Measurements from ENCODE around the gene TMEM203.

The TMEM203 gene

DNA sequence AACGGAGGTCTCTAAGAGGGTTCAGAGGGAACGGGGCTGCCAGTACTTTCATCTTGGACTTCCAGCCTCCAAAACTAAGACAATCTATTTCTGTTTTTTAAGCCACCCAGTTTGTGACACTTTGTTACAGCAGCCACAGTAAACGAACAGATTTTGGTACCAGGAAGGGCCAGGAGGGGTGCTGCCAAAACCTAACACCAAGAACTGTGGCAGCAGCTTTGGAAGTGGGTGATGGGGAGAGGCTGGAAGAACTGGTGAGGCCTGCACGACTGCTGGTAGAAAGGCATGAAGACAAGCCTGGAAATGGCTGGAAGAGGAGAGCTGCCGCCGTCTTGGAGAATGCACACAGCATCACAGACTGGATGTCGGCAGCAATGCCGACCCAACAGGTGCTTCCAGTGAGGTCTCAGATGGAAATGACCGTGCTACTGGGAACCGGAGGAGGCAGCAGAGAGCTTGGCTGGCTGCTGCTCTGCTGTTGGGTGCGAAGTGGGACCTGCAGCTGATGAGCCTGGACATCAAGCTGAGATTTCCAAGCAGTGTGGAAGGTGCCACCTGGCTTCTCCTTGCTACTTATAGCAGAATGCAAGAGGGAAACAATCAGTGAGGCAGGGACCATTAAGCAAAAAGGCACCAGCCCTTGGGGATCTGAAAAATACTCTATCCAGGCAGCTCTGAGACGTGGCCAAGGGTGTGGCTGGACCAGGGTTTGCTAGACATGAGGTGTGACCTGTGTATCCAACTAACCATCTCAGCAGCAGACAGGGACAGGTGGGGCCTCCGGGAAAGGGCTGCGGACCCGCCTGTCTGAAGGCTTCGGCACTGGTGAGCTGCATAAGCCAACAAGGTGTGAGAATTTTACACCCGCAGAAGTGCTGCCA lies 28.9 kb downstream of the TMEM203 start:
- DNase-seq = no peak

DNA sequence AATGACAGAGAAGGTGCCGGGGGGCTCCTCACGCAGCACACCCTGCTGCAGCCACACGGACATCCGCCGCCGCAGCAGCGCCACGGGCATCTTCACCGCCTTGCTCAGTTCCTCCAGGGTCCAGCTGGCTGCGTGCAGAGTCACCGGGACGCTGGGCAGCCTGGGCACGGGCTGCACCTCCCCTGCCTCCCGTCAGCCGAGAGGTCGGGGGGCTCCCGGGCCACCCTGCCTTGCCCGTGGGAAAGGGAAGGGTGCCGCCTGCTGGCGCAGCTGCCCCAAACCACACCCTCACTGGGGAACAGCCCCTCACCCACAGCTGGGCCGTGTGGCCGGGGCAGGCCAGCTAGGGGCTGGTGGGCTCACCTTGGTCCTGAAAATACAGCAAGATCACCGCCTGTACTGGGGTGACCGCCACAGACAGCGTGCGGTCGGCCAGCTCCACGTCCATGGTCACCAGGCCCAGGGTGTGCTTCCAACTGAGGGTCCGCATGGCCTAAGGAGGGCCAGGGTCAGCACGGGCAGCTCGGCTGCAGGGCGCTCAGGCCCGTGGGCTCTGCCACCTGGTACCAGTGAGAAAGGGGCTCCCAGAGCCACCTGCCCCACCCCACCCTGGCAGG lies 30.0 kb downstream of the TMEM203 start:
- no peak for DNase-seq

DNA sequence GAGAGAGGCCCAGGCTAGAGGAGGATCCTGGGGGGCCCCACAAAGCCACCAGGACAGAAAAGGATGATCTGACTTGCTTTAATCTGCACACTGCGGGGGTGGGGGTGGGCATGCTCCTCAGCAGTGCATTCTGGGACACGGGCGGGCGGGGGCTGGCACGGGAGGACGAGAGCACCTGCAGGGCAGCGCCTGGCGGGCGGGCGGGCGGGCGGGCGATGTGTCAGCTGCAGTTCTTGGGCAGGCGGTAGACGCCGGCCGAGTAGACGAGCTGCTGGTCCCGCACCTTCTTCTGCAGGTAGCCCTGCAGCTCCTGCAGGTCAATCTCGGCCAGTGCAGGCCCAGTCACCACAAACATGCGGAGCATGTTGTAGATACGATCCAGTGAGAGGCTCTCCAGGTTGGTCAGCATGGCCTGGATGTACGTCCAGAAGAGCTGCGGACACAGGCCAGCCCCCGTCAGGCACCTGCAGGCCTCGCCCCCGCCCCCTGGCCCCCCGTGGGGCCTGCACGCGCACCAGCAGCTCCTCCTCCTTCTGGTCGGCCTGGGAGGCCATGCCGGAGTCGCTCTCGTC lies 30.6 kb downstream of the TMEM203 start:
- no peak for DNase-seq

DNA sequence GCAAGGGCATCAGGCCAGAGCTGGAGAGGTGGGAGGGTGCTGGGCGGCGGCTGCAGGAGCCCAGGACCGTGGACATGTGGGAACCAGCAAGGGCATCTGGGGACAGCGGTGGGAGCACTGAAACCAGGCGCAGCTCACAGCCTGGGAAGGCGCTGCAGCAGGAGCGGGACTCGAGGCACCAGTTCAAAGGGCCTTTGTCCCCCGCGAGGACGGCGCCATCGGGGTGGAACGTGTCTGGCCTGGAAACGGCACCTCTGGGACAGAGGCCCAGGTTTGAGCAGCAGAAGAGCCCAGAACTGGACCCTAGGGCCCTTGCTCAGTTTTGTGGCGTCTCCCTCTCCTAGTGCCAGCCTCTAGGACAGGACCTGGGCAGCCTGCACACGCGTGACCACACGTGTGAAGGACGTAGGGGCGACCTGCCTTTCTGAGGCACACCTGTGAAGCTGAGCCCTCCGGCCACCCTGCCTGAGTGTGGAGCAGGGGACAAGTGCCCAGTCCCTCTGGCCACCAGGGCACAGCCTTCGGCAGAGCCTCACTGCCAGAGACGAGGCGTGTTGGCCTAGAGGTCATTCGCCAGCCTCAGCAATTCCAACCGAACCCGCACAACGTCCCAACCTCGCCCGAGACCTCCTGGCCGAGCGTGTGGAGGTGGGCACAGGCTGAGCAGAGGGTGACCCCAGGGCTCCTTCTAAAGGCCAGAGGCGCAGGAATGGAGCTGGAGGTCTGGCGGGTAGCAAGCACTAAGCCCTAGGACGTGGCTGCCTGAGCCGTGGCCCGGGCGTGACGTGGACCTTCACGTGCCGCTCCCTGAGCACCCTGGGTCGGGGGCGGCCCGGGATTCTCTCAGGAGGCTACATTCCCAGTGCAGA lies 31.4 kb downstream of the TMEM203 start:
- DNase-seq = no peak

DNA sequence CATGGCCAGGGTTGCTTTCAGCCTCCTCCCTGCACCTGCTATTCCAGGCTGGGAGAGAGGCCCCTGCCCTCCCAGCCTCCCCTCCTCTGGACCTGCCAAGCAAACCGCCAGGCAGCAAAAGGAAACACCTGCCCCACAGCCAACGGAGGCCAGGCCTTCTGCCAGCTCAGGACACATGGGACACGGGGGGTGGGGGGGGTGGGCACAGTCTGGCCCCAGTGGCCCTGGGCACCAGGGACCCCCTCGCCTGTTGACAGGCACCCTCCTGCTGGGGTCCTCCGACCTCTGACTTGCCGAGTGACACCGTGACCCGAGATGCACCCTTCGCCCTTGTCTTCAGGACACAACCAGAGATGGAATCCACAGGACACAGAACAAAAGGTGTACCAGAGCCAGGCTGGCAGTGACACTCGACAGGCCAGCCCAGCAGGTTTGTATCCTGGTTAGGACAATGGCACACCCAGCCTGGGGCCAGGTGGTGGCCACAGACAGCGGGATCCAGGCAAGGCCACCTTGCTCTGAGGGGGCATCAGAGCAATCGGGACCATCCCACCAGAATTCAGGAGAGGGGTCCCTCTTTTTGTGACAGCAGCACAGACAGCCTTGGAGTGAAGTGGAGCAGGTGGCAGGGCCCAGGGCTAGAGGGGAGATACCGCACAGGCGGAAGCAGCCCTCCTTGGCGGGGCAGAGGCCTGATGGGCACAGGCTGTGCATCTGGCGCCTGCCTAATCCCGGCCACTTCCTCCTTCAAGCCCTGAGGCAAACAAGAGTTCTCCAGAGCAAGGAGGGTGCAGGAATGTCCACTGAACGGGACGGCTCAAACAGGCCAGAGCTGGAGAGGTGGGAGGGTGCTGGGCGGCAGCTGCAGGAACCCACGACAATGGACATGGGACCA lies 32.3 kb downstream of the TMEM203 start:
- DNase-seq = no peak

DNA sequence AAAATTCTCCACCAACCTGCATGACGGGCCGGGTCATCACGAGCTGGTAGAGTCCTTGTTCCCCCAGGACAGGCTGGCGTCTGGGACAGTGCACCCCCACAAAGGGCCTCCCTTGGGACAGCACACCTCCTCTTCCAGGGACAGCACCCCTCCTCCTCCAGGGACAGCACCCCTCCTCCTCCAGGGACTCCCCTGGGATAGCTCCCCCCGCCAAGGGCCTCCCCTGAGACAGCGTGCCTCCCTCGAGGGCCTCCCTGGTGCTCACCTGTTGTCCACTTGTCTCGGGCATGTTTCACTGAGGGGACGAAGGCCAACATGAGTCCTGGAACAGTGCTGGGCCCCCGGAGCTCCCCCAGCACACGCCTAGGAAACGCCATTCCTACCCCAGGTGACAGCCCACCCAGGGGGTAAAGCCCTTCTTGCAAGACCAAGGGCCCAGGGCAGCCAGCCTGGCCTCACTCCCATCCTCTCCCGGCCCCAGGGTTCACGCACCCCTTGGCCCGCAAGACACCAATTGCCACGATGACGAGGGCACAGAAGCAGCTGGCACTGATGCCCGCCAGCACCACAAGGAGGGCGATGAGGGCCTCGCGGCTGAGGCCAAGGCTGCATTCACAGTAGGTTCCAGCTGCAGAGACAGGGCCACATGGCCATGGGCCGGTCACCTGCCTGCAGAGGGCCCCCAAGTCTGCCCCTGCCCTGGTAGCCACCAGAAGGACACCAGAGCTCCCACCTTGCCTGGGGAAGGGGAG lies 34.1 kb downstream of the TMEM203 start:
- no peak for DNase-seq

DNA sequence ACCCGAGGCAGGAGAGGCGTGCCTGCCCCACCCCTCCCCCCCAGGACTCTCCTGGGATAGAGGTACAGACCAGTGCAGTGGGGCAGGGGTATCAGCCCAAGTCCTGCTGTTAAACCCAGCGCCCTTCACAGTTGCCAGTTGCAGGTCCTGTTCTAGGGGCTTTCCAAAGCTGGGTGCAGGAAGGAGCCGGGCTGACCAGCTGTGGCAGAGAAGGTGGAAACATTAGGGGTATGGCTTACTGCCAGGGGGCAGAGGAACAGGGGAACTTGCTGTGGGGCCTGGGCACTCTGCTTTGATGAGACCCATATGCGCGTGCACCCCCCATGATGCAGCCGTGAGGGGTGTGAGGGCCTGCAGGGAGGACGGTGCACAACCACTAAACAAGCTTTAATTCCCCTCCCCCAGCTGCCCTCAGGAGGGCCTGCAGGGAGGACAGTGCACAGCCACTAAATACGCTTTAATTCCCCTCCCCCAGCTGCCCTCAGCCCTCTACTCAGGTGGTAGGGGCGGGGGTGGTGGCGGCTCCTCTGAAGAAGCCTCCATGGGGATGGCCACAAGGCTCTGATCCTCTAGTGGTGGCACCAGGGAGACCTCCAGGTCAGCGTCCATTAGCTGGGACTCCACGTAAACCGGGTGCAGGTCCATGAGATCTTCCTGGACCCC lies 34.8 kb downstream of the TMEM203 start:
- DNase-seq = no peak

DNA sequence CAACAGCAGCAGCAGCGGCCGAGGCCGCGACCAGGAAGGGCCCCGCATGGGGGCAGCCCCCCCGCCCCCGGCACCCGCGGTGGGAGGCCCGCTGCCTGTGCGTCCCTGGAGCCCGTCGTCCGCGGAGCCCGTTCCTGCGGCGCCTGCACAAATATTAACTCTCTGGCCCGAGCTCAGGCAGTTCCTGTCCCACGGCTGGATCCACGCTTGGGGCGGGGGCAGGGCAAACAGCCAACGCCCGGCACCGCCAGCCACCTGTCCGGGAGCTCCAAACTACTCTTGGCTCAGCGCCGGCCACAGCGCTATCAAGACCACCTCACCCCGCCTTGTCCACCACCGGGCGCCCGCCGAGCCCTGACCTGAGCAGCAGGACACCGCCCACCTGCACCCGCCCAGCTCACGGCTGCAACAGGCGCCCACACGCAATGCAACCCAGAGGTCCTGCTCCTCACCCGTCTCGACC lies 35.5 kb downstream of the TMEM203 start, which contains the start of gene LRRC26:
Gene LRRC26, minus strand, starts transcription at position 156 of the 463 bp plus-strand sequence. Its CDS starts 108 bp downstream, at position 48.
- DNase-seq = no peak

DNA sequence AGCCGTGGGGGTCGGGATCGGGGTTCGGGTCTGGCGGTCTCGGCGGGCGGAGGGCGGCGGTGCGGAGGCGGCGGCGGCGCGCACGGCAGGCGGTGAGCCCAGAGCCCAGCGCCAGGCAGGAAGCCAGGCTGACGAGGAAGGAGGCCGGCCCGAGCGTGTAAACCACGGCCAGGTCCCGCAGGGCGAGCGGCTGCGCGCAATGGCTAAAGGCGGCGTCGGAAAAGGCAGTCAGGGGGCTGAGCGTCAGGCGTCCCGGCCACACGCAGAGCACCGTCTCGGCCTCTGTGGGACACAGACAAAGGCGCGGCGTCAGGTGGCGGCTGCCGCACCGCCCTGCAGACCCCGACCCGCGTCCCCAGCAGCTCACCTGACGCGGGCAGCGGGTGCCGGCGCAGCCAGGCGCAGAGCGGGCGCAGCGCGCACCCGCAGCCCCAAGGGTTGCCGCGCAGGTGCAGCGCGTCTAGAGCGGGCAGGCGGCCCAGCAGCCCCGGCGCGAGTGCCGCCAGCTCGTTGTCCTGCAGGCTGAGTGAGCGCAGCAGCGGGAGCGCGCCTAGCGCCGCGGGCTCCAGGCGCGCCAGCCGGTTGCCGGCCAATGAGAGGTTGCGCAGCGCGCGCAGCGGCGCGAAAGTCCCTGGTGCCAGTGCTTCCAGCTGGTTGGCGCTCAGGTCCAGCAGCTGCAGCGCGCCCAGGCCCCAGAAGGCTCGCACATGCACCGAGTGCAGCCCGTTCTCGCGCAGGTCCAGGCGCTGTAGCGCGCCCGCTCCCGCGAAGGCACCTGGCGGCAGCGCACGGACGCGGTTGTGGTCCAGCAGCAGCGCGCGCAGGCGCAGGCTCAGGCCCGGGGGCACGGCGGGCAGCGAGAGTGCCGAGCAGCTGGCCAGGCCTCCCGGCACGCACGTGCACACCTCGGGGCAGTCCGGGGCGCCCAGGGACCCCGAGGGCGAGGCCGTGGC lies 36.3 kb downstream of the TMEM203 start:
- DNase-seq = no peak

DNA sequence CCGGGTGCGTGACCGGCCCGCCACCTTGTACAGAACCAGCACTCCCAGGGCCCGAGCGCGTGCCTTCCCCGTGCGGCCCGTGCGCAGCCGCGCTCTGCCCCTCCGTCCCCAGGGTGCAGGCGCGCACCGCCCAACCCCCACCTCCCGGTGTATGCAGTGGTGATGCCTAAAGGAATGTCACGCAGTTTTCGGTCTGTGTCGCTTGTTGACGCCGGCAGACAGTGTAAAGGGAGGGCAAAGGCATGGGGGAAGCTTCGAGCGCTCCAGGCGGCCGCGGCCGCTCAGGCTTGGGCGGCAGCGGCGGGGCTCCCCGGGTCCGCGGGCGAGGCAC lies 36.9 kb downstream of the TMEM203 start:
- DNase-seq = no peak

DNA sequence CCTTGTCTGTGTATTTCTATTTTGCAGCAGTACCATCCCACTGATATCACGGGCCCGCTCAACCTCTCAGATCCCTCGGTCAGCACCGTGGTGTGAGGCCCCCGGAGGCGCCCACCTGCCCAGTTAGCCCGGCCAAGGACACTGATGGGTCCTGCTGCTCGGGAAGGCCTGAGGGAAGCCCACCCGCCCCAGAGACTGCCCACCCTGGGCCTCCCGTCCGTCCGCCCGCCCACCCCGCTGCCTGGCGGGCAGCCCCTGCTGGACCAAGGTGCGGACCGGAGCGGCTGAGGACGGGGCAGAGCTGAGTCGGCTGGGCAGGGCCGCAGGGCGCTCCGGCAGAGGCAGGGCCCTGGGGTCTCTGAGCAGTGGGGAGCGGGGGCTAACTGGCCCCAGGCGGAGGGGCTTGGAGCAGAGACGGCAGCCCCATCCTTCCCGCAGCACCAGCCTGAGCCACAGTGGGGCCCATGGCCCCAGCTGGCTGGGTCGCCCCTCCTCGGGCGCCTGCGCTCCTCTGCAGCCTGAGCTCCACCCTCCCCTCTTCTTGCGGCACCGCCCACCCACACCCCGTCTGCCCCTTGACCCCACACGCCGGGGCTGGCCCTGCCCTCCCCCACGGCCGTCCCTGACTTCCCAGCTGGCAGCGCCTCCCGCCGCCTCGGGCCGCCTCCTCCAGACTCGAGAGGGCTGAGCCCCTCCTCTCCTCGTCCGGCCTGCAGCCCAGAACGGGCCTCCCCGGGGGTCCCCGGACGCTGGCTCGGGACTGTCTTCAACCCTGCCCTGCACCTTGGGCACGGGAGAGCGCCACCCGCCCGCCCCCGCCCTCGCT lies 37.5 kb downstream of the TMEM203 start:
- DNase-seq = no peak

DNA sequence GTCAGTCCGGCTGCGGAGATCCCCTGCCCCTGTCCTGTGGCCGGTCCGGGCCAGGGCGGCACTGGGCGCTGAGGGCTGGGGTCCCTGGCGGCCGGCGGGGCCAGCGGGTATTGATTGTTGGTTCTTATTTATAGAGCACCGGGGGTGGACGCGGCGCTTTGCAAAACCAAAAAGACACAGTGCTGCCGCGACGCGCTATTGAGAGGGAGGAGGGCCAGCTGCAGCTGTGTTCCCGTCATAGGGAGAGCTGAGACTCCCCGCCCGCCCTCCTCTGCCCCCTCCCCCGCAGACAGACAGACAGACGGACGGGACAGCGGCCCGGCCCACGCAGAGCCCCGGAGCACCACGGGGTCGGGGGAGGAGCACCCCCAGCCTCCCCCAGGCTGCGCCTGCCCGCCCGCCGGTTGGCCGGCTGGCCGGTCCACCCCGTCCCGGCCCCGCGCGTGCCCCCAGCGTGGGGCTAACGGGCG lies 38.1 kb downstream of the TMEM203 start:
- DNase-seq = no peak

DNA sequence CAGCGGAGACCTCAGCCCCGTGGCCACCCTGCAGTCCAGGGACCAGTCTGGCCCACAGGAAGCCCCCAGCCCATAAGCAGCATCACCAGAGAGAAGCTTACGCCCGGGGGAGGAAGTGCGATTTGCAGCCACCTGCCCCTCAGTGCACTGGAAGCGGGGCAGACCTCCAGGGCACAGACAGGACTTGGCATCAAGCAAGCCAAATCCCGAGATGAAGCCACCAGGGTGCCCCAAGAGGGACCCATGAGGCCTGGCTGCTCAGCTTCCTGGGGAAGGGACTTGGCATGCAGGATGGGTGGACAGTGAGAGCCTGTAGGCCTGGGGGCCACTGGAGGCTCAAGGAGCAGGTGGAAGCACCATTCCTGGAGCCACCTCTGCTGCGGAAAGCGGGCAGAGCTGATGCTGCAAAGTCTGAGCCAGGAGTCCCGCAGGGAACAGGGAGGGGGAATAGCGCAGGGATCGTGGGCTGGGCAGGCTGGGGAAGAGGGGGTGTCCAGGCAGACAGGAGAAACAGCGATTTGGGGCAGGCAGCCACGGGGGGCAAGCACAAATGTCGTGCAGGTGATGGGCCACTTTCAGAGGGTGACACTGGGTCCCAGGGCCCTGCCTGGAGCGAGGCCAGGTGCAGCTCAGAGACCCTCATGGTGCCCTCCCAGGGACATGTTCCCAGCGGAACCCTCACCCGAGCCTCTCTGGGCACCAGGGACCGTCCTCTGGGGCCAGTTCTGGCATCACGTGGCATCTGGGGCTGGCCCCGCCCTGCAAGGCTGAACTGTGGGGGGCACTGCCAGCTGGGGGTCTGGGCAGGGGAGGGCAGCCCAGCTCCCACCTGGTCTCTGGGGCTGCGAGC lies 38.8 kb downstream of the TMEM203 start:
- DNase-seq = no peak

DNA sequence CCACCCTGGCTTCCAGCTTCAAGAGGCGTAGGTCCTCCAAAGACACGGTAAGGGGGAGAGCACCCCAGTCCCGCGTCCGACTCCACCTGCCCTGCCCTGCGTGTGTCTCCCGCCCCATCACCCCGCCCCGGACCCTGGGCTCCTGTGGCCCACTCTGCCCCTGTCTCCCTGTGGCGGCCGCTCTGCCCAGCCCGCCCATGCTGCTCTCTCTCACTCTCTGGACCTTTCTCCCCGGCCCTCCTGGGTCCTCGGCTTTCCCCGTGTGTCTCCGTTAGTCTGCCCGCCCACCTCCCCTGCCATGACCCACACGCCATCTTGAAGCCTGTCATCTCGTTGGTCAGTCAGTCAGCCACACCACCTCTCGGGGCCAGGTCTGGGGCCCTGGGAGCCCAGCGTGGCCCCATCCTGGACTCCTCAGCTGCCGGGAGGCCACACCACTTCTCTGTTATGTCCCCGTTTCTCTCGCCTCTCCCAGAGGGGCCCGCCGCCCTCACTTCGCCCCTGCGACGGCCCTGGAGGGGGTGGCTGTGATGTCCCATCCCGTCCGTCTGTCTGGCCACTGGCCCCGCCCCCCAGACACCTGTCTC lies 40.1 kb downstream of the TMEM203 start:
- no peak for DNase-seq

DNA sequence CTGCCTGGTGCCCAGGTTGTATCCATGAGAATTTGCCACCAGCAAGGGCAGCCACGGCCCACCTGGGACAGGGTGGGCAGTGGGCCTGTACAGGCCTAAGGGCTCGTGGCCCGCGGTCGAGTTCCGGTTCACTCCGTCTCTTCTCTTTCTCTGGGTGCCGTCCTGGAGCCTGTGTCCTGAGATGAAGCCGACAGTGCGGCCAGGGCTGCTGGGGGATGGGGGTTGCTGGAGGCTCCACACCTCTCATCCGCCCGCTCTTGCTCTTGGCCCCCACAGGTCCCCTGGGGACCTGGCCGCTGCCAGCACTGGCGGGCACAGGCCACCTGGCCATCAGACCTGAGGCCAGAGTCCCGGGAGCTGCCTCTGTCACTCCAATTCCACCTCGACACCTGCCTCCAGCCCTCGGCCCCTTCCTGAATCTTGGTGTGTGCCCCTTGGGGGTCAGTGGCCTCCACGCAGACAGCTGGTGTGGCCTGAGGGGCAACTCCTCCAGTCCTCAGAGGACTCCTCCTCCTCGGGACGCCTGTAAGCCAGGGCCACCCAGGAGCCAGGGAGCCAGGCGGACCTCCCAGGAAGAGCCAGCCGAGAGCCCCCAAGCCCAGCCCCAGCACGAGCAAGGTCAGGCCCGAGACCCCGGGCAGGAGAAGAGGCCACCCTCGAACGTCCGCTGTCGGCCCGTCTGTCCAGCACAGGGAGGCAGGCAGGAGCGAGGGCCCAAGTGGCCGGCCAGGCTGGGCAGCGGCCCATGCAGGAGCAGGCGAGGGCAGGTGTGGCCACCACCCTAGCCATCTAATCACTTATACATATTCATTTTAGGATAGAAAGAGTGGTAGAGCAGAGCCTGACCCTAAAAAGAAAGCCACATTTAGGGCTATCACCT lies 40.8 kb downstream of the TMEM203 start:
- DNase-seq = no peak

DNA sequence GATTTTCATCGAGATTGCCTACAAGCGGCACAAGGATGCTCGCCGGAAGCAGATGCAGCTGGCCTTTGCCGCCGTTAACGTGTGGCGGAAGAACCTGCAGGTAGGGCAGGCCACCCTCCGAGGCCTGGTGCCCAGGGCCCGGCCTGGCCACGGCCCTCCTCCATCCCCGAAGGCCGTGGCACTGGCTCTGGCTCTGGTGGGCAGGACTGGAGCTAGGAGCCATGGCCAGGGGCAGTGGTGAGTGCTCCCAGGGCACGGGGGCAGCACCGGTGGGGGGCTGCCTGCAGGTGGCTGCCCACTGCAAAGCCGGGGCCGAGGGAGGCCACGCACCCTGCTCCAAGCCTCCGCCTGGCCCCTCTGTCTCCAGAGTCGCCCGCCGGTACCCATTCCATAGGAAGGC lies 41.6 kb downstream of the TMEM203 start:
- no peak for DNase-seq

Measured in T-helper 1 cell (primary cell).